ENCODE results near the gene MYOM3.

Gene MYOM3

DNA sequence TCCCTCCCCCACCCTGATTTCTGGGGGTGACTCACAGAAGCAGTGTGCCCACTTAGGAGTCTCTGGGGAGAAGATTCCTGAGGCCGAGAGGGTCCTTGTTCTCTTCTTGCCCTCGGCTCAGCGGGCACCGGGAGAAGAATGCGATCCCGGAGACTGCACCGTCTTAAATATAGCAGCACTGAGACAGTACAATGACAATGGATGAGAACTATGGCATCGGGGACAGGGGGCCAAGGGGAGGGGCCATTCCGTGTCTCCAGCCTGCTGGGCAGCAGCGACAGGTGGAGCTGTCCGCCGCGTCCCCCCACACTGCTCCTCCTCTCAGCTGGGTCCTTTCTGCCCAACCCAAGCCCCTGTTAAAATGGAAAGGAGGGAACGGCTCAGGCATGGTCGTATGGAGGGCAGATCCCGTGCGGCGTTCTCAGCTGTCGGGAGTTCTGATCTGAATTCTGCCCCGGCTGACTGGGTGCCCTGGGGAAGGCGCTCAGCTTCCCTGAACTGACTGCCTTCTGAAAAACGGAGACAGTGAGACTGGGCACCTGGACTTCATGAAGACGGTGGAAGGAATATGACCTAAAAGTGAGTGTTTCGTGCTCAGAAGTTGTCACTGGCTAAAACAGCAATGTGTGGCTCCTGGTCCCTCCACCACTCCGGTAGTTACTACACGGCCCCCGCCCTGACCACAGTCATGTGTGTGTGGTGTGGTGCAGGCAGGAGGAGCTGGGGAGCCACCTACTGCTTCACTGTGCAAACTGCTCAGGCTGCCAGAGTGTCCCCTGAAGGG is at the start of gene MYOM3:
MYOM3 (minus strand) TSS at position 140 of the 784 bp plus-strand sequence. CDS start 3,499 bp downstream, outside the sequence.
- Mint-ChIP-seq H3K27ac (peak within 1 kb of the TSS; percentile 66), H3K36me3 (ENCODE audit: low read depth) (no peaks in the 10 kb centered on the region), H3K4me3 (peak within 1 kb of the TSS; percentile 60), H3K9me3 (no peaks in the 10 kb centered on the region), H3K4me1 (peaks cover 35% of the 10 kb centered on the region), H3K27me3 (ENCODE audit: low read depth, poor library complexity) (peaks cover 26% of the 10 kb centered on the region)
- TF ChIP-seq, protein P1, sequence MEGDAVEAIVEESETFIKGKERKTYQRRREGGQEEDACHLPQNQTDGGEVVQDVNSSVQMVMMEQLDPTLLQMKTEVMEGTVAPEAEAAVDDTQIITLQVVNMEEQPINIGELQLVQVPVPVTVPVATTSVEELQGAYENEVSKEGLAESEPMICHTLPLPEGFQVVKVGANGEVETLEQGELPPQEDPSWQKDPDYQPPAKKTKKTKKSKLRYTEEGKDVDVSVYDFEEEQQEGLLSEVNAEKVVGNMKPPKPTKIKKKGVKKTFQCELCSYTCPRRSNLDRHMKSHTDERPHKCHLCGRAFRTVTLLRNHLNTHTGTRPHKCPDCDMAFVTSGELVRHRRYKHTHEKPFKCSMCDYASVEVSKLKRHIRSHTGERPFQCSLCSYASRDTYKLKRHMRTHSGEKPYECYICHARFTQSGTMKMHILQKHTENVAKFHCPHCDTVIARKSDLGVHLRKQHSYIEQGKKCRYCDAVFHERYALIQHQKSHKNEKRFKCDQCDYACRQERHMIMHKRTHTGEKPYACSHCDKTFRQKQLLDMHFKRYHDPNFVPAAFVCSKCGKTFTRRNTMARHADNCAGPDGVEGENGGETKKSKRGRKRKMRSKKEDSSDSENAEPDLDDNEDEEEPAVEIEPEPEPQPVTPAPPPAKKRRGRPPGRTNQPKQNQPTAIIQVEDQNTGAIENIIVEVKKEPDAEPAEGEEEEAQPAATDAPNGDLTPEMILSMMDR (IDR thresholded peaks at IDR 0.05), result no peak
- DNase-seq, result peak; percentile 59

DNA sequence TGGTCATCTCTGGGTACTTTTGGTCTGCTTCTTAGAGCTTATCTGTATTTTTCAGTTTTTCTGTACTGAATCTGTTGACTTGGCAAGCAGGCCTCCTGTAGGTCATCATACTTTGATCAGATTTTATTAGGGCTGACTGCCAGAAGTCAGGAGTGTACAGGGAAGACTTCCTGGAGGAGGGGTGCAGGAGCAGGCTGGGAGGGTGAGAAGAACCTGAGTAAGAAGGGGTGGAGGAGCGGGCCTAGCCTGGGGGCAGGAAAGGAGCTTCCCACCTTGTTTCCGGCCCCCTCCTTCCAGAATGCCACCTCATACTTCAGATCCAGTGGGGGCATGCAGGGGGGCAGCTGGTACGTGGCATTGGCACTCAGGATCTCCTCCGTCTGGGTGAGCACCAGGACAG is 49.3 kb upstream of the MYOM3 start:
- H3K27ac Mint-ChIP-seq, result no peak overlapping the region
- no peaks in the 10 kb centered on the region for H3K9me3 Mint-ChIP-seq

DNA sequence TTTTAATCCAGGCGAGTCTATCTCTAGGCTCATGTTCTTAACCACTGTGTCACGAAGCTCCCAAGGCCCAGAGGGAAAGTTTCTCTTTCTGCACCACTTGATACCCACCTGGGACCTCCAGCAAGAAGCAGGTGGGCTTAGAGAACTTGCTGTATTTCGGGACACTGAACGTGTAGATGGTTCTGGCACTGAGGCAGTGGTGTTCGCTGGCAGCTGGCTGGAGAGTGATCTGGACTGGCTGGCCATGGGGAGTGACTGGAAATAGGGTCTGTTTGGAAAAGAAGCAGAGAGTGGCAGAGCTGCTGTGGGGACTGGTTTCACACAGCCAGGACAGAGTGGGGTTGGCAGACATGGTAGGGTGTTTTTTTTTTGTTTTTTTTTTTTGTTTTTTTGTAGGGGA is 47.4 kb upstream of the MYOM3 start:
- H3K27ac Mint-ChIP-seq, result no peak overlapping the region
- no peaks in the 10 kb centered on the region for H3K9me3 Mint-ChIP-seq
- peaks cover 7% of the 10 kb centered on the region for H3K4me1 Mint-ChIP-seq
- DNase-seq, result no peak
- TF ChIP-seq, protein P1 (IDR thresholded peaks at IDR 0.05), result no peak
- H3K36me3 Mint-ChIP-seq (ENCODE audit: low read depth), result peaks cover 5% of the 10 kb centered on the region
- peaks cover 2% of the 10 kb centered on the region for H3K27me3 Mint-ChIP-seq (ENCODE audit: low read depth, poor library complexity)
- no peak overlapping the region for H3K4me3 Mint-ChIP-seq

More for the DNA sequence above, 49.3 kb upstream of the MYOM3 start:
- Mint-ChIP-seq H3K4me1 (no peaks in the 10 kb centered on the region), H3K27me3 (ENCODE audit: low read depth, poor library complexity) (peaks cover 8% of the 10 kb centered on the region), H3K4me3 (no peak overlapping the region), H3K36me3 (ENCODE audit: low read depth) (peaks cover 19% of the 10 kb centered on the region)
- DNase-seq, result no peak
- TF ChIP-seq, protein P1 (IDR thresholded peaks at IDR 0.05), result no peak

DNA sequence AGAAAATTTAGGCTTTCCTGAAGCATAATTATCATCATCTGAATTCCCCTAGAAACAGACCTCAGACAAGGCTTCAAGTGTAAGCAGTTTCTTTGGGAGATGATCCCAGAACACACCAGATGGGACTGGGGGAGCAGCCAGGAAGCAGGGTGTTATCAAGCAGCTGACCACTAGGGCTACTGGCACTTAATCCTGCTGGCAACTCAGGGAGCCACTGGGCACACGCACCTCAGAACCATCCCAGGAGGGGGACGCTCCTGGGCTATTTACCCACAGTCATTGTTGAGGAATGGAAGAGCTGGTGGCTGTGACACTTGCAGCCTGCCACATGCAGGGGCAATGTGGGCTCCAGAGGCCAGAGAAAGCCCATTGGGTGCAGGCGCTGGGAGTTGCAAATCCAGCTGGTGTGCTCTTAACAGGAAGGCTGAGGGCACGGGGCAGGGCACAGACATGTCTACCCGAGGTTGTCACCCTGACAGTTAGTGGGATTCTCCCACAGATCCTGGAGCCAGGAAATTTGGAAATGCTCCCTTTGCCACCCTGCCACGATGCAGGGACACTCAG is 46.1 kb upstream of the MYOM3 start:
- DNase-seq, result no peak
- TF ChIP-seq, protein P1 (IDR thresholded peaks at IDR 0.05), result peak; percentile 17
- Mint-ChIP-seq H3K4me1 (peaks cover 10% of the 10 kb centered on the region), H3K36me3 (ENCODE audit: low read depth) (no peaks in the 10 kb centered on the region), H3K27ac (no peak overlapping the region), H3K9me3 (no peaks in the 10 kb centered on the region), H3K4me3 (no peak overlapping the region), H3K27me3 (ENCODE audit: low read depth, poor library complexity) (peaks cover 2% of the 10 kb centered on the region)

DNA sequence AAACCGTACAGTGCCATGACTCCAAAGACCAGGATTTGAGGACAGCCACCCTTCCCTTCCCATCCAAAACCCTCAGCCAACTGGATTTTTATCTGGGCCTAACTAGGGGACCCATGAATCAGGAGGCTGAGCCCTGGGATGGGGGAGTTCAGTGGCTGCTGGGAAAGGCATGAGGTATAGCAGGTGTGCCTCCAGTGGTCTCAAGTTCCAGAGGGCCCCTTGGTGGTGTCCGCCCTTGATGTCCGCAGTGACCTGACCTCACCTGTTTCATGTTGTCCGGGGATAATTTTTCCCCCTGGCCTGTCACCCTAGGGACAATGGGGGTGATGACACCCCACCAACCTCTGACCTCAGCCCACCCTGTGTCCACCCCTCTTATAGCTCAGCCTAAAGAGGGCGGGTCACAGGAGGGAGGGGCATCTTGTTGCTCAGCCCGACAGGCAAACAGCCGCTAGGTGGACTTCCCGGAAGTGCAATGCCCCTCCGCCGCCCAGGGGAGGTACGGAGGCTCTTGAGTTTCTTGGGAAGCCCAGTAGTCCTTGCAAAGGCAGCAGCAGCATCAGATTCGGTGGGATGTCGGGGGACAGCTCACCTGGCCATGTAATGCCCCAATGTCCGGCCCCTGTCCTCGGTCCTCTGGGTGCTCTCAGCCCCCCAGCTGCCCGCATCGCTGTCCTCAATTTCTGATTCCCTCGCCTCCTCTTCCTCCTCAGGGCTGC is 44.8 kb upstream of the MYOM3 start:
- Mint-ChIP-seq H3K4me3 (no peak overlapping the region), H3K36me3 (ENCODE audit: low read depth) (no peaks in the 10 kb centered on the region), H3K4me1 (peaks cover 22% of the 10 kb centered on the region), H3K27me3 (ENCODE audit: low read depth, poor library complexity) (no peaks in the 10 kb centered on the region), H3K27ac (no peak overlapping the region), H3K9me3 (no peaks in the 10 kb centered on the region)
- no peak for DNase-seq
- TF ChIP-seq, protein P1 (IDR thresholded peaks at IDR 0.05), result no peak

All from nephron progenitor cell (in vitro differentiated cells).